HG02981 (cell line): Measurements from ENCODE around the gene SPAG16.
"Not testable (repeated sequence)": the region's sequence is repeated elsewhere in the genome, so short reads cannot be mapped to it uniquely, and the experiment has no call there.

Experiments
- ATAC-seq: cut with Tn5 transposase; IDR thresholded peaks from one replicate; pipeline ENCODE4 v1.9.1; 2021; ENCODE audit warnings: mild to moderate bottlenecking, moderate library complexity; ENCODE audit not compliant: unreplicated experiment

Gene SPAG16

GRCh38 chr2:213266421-213266820 lies 17.8 kb upstream of the SPAG16 start:
- no peak for ATAC-seq

GRCh38 chr2:213271947-213272346 lies 12.3 kb upstream of the SPAG16 start:
- no peak for ATAC-seq

- ATAC-seq = no peak
Measured at GRCh38 chr2:213274143-213274542, 10.1 kb upstream of the SPAG16 start.

GRCh38 chr2:213275265-213275664 lies 9.0 kb upstream of the SPAG16 start:
- no peak for ATAC-seq

- ATAC-seq = not testable (repeated sequence)
Measured at GRCh38 chr2:213277134-213277533, 7.1 kb upstream of the SPAG16 start.

GRCh38 chr2:213279116-213279620 lies 5.1 kb upstream of the SPAG16 start:
- no peak for ATAC-seq

GRCh38 chr2:213279971-213280370 lies 4.3 kb upstream of the SPAG16 start:
- ATAC-seq = no peak

- ATAC-seq = no peak
Measured at GRCh38 chr2:213281156-213281555, 3.1 kb upstream of the SPAG16 start.

GRCh38 chr2:213285404-213285803 lies 1.1 kb downstream of the SPAG16 start:
- ATAC-seq = no peak

- ATAC-seq = no peak
Measured at GRCh38 chr2:213286161-213286560, 1.9 kb downstream of the SPAG16 start.

- ATAC-seq = no peak
Measured at GRCh38 chr2:213288913-213289700, 4.8 kb downstream of the SPAG16 start.

- ATAC-seq = no peak
Measured at GRCh38 chr2:213290501-213290900, 6.2 kb downstream of the SPAG16 start.

- no peak for ATAC-seq
Measured at GRCh38 chr2:213296270-213296669, 12.0 kb downstream of the SPAG16 start.

GRCh38 chr2:213306316-213306942 lies 22.2 kb downstream of the SPAG16 start:
- no peak for ATAC-seq

GRCh38 chr2:213315168-213315876 lies 31.1 kb downstream of the SPAG16 start:
- ATAC-seq = no peak

- ATAC-seq = no peak
Measured at GRCh38 chr2:213316001-213316735, 31.9 kb downstream of the SPAG16 start.

GRCh38 chr2:213317929-213318328 lies 33.7 kb downstream of the SPAG16 start:
- ATAC-seq = no peak

GRCh38 chr2:213320604-213321003 lies 36.3 kb downstream of the SPAG16 start:
- no peak for ATAC-seq

- ATAC-seq = no peak
Measured at GRCh38 chr2:213336253-213336770, 52.0 kb downstream of the SPAG16 start.

GRCh38 chr2:213353419-213353818 lies 69.2 kb downstream of the SPAG16 start:
- no peak for ATAC-seq

- no peak for ATAC-seq
Measured at GRCh38 chr2:213376644-213377043, 92.4 kb downstream of the SPAG16 start.
